Measurements from ENCODE around the gene CDH6.

CDH6 gene

DNA sequence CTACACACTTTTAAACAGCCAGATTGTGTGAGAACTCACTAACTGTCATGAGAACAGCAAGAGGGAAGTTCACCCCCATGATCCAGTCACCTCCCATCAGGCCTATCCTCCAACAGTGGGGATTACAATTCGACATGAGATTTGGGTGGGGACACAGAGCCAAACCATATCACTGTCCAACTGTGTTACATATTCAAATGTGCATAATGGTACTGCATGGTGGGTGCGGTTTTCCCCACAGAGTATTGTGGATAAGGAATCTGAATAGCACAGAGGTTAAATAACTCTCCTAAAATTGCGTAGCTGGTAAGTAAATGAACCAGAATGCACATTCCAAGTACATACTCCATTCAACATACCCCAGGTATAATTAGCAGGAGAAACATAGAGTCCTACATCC is 32.1 kb downstream of the CDH6 start:
- Histone ChIP-seq H3K9ac (ENCODE audit: low read length) (no peak overlapping the region), H3K36me3 (ENCODE audit: control insufficient read depth, low read depth, low read length) (no peaks in the 10 kb centered on the region), H3K4me3 (ENCODE audit: low read length) (no peak overlapping the region), H3K27me3 (ENCODE audit: control insufficient read depth, insufficient read depth, low read length) (no peaks in the 10 kb centered on the region), H3K9me3 (ENCODE audit: control insufficient read depth, low read depth, low read length) (no peaks in the 10 kb centered on the region), H3K4me1 (ENCODE audit: control insufficient read depth, low read depth, low read length) (no peaks in the 10 kb centered on the region), H3K27ac (ENCODE audit: low read length) (no peak overlapping the region)

DNA sequence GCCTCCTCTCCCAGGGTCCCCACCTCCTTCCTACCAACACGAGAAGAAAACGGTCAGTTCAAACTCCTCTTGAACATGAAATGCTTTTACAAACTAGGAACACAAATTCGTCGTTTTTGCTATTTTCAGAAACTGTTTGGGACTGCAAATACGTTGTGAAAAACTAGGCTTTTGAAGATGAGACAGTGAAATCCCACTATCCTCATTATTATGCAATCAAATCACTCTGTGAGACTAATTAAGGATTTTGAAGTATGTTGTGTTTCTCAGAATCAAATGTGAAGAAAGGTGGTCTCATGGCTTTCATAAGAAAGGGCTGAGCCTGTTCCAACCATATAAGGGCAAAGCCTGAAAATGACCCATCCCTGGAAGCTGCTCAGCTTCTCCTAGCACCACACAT is 33.2 kb downstream of the CDH6 start:
- H3K27ac ChIP-seq (ENCODE audit: low read length) = no peak overlapping the region

GRCh38 chr5:31229266-31229665 is 35.8 kb downstream of the CDH6 start:
- Histone ChIP-seq H3K4me3 (ENCODE audit: low read length) (no peak overlapping the region), H3K36me3 (ENCODE audit: control insufficient read depth, low read depth, low read length) (no peaks in the 10 kb centered on the region), H3K27ac (ENCODE audit: low read length) (no peak overlapping the region), H3K4me1 (ENCODE audit: control insufficient read depth, low read depth, low read length) (no peaks in the 10 kb centered on the region), H3K9me3 (ENCODE audit: control insufficient read depth, low read depth, low read length) (no peaks in the 10 kb centered on the region), H3K27me3 (ENCODE audit: control insufficient read depth, insufficient read depth, low read length) (no peaks in the 10 kb centered on the region), H3K9ac (ENCODE audit: low read length) (no peak overlapping the region)

More for the DNA sequence above, 33.2 kb downstream of the CDH6 start:
- Histone ChIP-seq H3K9ac (ENCODE audit: low read length) (no peak overlapping the region), H3K4me3 (ENCODE audit: low read length) (no peak overlapping the region), H3K27me3 (ENCODE audit: control insufficient read depth, insufficient read depth, low read length) (no peaks in the 10 kb centered on the region), H3K9me3 (ENCODE audit: control insufficient read depth, low read depth, low read length) (no peaks in the 10 kb centered on the region), H3K4me1 (ENCODE audit: control insufficient read depth, low read depth, low read length) (no peaks in the 10 kb centered on the region), H3K36me3 (ENCODE audit: control insufficient read depth, low read depth, low read length) (no peaks in the 10 kb centered on the region)

DNA sequence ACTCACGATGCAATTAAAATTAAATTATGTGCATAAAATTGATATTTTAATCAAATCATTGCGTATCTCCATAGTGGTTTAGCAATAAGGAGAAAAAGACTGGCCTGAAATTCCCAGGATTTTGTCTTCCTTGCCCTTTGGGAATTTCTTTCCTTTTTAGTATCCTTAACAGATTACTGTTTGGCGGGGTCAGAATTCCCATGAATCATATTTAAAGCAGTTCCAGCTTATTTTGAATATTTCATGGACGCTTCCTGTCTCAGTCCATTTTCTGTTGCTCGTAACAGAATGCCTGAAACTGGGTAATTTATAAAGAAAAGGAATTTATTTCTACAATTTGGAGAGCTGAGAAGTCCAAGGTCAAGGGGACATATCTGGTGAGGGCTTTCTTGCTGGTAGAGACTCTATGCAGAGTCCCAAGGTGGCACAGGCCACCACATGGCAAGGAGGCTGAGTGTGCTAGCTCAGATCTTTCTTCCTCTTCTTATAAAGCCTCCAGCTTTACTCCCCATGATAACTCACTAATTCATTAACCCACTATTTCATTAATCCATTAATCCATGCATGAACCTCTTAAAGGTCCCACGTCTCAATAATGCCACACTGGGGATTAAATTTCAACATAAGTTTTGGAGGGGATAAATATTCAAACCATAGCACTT is 37.8 kb downstream of the CDH6 start:
- H3K36me3 ChIP-seq (ENCODE audit: control insufficient read depth, low read depth, low read length) = no peaks in the 10 kb centered on the region
- H3K4me1 ChIP-seq (ENCODE audit: control insufficient read depth, low read depth, low read length) = no peaks in the 10 kb centered on the region
- no peaks in the 10 kb centered on the region for H3K27me3 ChIP-seq (ENCODE audit: control insufficient read depth, insufficient read depth, low read length)
- no peaks in the 10 kb centered on the region for H3K9me3 ChIP-seq (ENCODE audit: control insufficient read depth, low read depth, low read length)
- no peak overlapping the region for H3K9ac ChIP-seq (ENCODE audit: low read length)
- H3K27ac ChIP-seq (ENCODE audit: low read length) = no peak overlapping the region
- H3K4me3 ChIP-seq (ENCODE audit: low read length) = no peak overlapping the region

DNA sequence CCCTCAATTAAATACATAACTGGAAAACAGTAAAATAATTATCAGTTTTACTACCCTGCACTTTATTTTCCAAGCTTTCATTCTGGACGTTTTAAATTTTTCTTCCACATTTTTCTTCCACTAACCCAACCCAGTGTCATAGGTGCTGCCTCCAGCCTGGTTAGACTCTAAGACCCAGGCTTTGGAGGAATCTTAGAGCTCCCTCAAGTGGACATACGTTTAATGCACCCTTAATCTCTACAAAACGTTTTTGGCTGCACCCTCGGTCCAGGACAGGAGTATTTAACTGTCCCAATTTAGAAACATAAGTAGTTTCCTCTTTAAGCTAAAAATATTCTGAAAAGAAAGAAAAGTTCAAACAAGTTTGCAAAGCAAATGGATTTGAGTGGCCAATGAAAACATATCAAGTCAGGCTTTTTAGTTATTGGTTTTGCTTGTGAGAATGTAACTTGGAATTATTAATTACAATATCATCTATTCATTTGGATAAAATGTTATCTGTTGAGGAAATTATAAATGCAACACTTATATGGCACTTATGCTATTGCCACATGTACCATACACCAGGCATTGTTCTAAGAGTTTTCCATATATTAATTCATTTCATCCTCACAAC is 38.9 kb downstream of the CDH6 start:
- no peaks in the 10 kb centered on the region for H3K36me3 ChIP-seq (ENCODE audit: control insufficient read depth, low read depth, low read length)
- no peaks in the 10 kb centered on the region for H3K9me3 ChIP-seq (ENCODE audit: control insufficient read depth, low read depth, low read length)
- H3K9ac ChIP-seq (ENCODE audit: low read length) = no peak overlapping the region
- H3K4me3 ChIP-seq (ENCODE audit: low read length) = no peak overlapping the region
- H3K27me3 ChIP-seq (ENCODE audit: control insufficient read depth, insufficient read depth, low read length) = no peaks in the 10 kb centered on the region
- no peaks in the 10 kb centered on the region for H3K4me1 ChIP-seq (ENCODE audit: control insufficient read depth, low read depth, low read length)
- H3K27ac ChIP-seq (ENCODE audit: low read length) = no peak overlapping the region

GRCh38 chr5:31235381-31235780 is 41.9 kb downstream of the CDH6 start:
- H3K9me3 ChIP-seq (ENCODE audit: control insufficient read depth, low read depth, low read length) = no peaks in the 10 kb centered on the region
- H3K36me3 ChIP-seq (ENCODE audit: control insufficient read depth, low read depth, low read length) = no peaks in the 10 kb centered on the region
- no peaks in the 10 kb centered on the region for H3K4me1 ChIP-seq (ENCODE audit: control insufficient read depth, low read depth, low read length)
- H3K9ac ChIP-seq (ENCODE audit: low read length) = no peak overlapping the region
- no peak overlapping the region for H3K27ac ChIP-seq (ENCODE audit: low read length)
- H3K27me3 ChIP-seq (ENCODE audit: control insufficient read depth, insufficient read depth, low read length) = no peaks in the 10 kb centered on the region
- H3K4me3 ChIP-seq (ENCODE audit: low read length) = no peak overlapping the region

GRCh38 chr5:31236339-31236738 is 42.9 kb downstream of the CDH6 start:
- Histone ChIP-seq H3K4me3 (ENCODE audit: low read length) (no peak overlapping the region), H3K9ac (ENCODE audit: low read length) (no peak overlapping the region), H3K36me3 (ENCODE audit: control insufficient read depth, low read depth, low read length) (no peaks in the 10 kb centered on the region), H3K9me3 (ENCODE audit: control insufficient read depth, low read depth, low read length) (no peaks in the 10 kb centered on the region), H3K27ac (ENCODE audit: low read length) (no peak overlapping the region), H3K4me1 (ENCODE audit: control insufficient read depth, low read depth, low read length) (no peaks in the 10 kb centered on the region), H3K27me3 (ENCODE audit: control insufficient read depth, insufficient read depth, low read length) (no peaks in the 10 kb centered on the region)

DNA sequence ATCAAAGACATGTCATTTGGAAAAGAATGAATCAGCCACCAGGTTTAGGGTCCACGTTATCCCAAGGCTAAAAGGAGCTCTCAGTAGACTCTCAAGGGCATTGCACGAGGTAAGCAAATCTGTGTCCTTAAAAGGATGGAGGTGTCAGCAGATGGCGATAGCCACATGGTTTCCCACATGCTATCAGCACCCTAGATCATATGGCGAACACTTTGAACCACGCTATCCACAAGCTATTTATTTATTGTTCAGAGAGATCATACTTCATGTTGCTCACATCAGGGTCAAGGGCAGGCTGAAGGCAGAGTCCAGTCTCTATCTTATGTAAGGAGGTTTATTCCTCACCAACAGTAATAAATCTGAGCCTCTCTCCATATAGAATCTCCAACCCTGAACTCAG is 43.7 kb downstream of the CDH6 start:
- Histone ChIP-seq H3K27me3 (ENCODE audit: control insufficient read depth, insufficient read depth, low read length) (no peaks in the 10 kb centered on the region), H3K36me3 (ENCODE audit: control insufficient read depth, low read depth, low read length) (no peaks in the 10 kb centered on the region), H3K4me3 (ENCODE audit: low read length) (no peak overlapping the region), H3K9ac (ENCODE audit: low read length) (no peak overlapping the region), H3K9me3 (ENCODE audit: control insufficient read depth, low read depth, low read length) (no peaks in the 10 kb centered on the region), H3K4me1 (ENCODE audit: control insufficient read depth, low read depth, low read length) (no peaks in the 10 kb centered on the region), H3K27ac (ENCODE audit: low read length) (no peak overlapping the region)

DNA sequence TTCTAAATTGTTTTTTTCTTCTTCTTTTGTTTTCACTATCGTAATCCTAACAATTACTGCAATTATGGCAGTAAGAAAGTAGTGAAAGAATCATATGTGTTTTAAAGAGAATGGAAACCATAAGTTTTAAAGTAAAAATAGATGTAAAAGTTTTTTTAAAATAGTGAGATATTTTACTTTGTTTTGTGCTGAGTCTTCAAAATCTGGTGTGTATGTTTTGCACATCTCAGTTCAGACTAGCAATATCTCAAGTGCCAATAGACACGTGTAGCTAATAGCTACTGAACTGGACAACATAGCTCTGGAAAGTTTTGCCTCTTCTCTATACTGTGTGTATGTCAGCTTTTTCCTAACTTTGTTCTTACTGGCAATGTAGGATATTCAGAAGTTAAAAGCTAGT is 45.0 kb downstream of the CDH6 start:
- Histone ChIP-seq H3K27ac (ENCODE audit: low read length) (no peak overlapping the region), H3K4me3 (ENCODE audit: low read length) (no peak overlapping the region), H3K36me3 (ENCODE audit: control insufficient read depth, low read depth, low read length) (no peaks in the 10 kb centered on the region), H3K9me3 (ENCODE audit: control insufficient read depth, low read depth, low read length) (no peaks in the 10 kb centered on the region), H3K27me3 (ENCODE audit: control insufficient read depth, insufficient read depth, low read length) (no peaks in the 10 kb centered on the region), H3K9ac (ENCODE audit: low read length) (no peak overlapping the region), H3K4me1 (ENCODE audit: control insufficient read depth, low read depth, low read length) (no peaks in the 10 kb centered on the region)

- Histone ChIP-seq H3K27ac (ENCODE audit: low read length) (no peak overlapping the region), H3K9me3 (ENCODE audit: control insufficient read depth, low read depth, low read length) (no peaks in the 10 kb centered on the region), H3K36me3 (ENCODE audit: control insufficient read depth, low read depth, low read length) (no peaks in the 10 kb centered on the region), H3K4me1 (ENCODE audit: control insufficient read depth, low read depth, low read length) (no peaks in the 10 kb centered on the region), H3K9ac (ENCODE audit: low read length) (no peak overlapping the region), H3K4me3 (ENCODE audit: low read length) (no peak overlapping the region), H3K27me3 (ENCODE audit: control insufficient read depth, insufficient read depth, low read length) (no peaks in the 10 kb centered on the region)
Measured at GRCh38 chr5:31244921-31245320, 51.4 kb downstream of the CDH6 start.

DNA sequence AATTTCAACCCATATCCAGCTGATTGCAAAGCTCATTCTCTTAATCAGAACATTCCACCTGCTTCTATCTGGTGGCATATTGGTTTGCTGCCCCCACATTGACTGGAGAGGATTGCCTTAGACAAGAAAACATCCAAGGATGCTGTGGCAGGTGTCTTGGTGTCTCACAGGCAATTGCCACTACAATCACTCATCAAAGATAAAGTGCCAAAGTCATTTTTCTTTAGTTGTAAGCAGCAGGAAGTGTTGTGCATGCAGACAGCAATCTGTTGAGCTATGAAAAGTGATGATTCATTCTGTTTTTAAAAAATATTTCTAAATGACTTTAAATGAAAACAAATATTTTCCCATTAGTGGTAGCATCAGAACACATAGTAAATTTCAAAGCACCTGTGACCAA is 53.9 kb downstream of the CDH6 start:
- no peaks in the 10 kb centered on the region for H3K36me3 ChIP-seq (ENCODE audit: control insufficient read depth, low read depth, low read length)
- H3K4me1 ChIP-seq (ENCODE audit: control insufficient read depth, low read depth, low read length) = no peaks in the 10 kb centered on the region
- H3K27me3 ChIP-seq (ENCODE audit: control insufficient read depth, insufficient read depth, low read length) = no peaks in the 10 kb centered on the region
- H3K9me3 ChIP-seq (ENCODE audit: control insufficient read depth, low read depth, low read length) = no peaks in the 10 kb centered on the region
- H3K27ac ChIP-seq (ENCODE audit: low read length) = no peak overlapping the region
- H3K9ac ChIP-seq (ENCODE audit: low read length) = no peak overlapping the region
- H3K4me3 ChIP-seq (ENCODE audit: low read length) = no peak overlapping the region

DNA sequence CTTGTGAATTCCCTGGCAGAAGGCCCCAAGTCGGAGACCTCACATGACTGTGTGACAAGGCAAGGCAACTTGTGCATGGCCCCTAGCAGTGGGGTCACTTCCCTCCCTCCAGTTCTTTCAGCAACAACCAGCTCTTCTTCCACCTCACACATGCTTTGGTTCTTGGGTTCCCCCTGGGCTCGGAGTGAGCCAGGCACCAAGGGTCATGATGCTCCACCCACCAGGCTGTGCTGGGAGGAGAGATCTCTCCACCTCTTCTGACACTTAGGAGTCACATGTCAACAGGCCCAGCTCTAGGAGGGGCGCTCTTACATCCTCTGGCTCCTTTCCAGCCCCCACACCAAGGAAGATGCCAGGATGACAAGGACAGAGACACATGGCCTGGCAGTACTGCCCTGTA is 56.7 kb downstream of the CDH6 start:
- Histone ChIP-seq H3K9ac (ENCODE audit: low read length) (no peak overlapping the region), H3K36me3 (ENCODE audit: control insufficient read depth, low read depth, low read length) (no peaks in the 10 kb centered on the region), H3K4me1 (ENCODE audit: control insufficient read depth, low read depth, low read length) (no peaks in the 10 kb centered on the region), H3K9me3 (ENCODE audit: control insufficient read depth, low read depth, low read length) (no peaks in the 10 kb centered on the region), H3K27me3 (ENCODE audit: control insufficient read depth, insufficient read depth, low read length) (no peaks in the 10 kb centered on the region), H3K4me3 (ENCODE audit: low read length) (no peak overlapping the region), H3K27ac (ENCODE audit: low read length) (no peak overlapping the region)

Data from iPS-18a (cell line).